HS-27A (cell line): ENCODE data around the gene CLIC4.
"Not testable (repeated sequence)": the region's sequence is repeated elsewhere in the genome, so short reads cannot be mapped to it uniquely, and the experiment has no call there.

Experiments
- DNase-seq: peaks from one replicate; pipeline ENCODE4 v3.0.0-alpha.2; 2012; ENCODE audit warnings: low read depth, missing footprints

Gene CLIC4

DNA sequence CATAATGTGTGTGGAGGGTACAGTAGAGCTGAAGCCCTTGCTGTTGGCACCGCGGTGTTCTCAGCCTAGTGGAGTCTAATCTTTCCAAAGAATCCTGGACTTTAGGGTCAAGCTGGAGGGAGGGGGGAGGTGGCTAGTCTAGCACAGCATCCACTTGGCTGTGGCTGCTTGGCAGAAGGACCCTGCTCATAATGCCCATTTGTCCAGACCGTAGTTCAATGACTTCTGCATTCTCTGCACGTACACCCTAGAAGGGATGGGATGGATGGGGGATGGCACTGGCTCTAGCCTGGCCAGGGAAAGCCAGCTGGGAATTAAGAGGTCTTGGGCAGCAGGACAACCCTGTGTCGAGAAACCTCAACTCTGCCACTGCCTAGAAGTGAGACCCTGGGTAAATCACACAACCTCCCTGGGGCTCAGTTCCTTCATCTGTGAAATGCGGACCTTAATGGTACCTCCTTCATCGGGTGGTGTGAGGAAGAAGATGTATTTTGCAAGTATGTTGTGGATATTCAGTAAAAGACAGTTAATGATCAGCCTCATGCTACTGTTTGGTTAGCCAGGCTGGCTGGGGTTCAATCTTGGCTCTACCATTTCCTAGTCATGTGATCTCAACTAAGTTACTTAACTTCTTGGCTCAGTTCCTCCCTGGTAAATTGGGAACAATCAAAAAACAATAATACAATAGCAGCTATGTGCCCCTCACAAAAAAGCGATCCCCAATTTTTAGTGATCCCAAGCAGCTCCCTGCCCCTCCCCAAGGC is 27.2 kb upstream of the CLIC4 start:
- DNase-seq = no peak

DNA sequence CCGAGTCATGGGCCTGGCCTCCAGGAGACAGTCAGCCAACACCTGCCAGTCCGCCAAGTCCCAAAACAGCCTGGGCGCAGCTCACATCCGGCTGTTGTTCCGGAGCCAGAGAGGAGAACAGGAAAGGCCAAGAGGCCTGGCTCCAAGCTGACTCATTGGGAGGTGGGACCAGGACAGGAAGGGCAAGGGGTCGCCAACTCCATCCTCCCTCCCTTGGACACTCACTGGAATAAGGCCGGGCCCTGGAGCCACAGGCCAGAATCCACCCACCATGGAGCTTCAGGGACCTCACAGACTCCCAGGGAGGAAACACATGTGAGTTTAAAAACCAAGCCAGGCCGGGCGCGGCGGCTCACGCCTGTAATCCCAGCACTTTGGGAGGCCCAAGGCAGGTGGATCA is 25.1 kb upstream of the CLIC4 start:
- DNase-seq = no peak

DNA sequence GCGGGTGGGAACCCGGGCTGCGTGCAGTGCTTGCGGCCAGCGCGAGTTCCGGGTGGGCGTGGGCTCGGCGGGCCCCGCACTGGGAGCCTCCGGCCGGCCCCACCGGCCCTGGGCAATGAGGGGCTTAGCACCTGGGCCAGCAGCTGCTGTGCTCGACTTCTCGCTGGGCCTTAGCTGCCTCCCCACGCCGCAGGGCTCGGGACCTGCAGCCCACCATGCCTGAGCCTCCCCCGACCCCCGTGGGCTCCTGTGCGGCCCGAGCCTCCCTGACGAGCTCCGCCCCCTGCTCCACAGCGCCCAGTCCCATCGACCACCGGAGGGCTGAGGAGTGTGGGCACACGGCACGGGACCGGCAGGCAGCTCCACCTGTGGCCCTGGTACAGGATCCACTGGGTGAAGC is 23.7 kb upstream of the CLIC4 start:
- DNase-seq = no peak

DNA sequence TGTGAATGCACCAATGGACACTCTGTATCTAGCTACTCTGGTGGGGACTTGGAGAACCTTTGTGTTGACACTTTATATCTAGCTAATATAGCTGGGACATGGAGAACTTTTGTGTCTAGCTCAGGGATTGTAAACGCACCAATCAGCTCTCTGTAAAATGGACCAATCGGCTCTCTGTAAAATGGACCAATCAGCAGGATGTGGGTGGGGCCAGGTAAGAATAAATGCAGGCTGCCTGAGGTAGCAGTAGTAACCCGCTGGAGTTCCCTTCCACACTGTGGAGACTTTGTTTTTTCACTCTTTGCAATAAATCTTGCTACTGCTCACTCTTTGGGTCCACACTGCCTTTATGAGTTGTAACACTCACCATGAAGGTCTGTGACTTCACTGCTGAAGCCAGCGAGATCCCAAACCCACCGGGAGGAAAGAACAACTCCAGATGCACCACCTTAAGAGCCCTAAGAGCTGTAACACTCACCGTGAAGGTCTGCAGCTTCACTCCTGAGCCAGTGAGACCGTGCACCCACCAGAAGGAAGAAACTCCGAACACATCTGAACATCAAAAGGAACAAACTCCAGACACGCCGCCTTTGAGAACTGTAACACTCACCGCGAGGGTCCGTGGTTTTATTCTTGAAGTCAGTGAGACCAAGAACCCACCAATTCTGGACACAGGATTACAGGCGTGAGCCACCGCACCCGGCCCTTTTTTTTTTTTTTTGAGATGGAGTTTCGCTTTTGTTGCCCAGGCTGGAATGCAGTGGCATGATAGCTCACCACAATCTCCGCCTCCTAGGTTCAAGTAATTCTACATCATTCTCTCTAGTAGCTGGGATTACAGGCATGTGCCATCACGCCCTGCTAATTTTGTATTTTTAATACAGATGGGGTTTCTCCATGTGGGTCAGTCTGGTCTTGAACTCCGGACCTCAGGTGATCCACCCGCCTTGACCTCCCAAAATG is 22.9 kb upstream of the CLIC4 start:
- not testable (repeated sequence) for DNase-seq

DNA sequence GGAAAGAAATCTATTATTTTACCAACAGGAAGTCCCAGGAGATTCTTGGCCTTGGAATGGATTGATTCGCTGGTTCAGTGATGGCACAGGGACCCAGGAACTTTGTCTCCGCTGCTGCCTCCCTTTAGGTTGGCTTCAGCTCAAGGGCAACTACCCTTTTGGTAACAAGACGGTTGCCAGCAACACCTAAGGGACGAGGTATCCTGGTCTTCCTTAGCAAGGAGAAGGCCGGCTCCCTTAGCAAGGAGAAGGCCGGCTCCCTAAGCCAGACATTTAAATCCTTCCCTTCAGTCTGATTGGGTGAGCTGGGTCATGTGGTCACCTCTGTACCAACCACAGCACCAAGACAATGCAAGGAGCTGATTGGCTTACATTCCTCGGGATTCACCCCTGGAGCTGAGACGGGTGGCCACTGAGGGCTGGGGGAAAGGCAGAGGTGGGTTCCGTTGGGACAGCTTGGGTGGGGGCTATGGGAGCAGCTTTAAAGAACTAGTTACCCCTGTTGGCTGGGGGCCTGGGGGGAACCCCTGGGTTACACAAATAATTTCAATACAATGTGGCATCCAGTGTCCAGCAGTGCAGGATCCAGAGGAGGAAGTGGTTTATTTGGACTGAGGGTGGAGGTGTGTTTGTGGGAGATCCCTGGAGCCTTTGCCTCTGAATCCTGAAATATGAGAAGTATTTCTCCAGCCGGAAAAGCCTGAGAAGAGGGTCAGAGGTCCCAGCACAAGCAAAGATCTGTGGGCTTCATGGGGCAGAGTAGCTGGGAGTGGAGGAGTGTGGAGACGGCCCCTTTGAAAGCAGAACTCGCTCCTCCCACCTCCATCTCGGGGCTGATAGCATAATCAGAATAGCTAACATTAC is 20.7 kb upstream of the CLIC4 start:
- peak; percentile 96 for DNase-seq

DNA sequence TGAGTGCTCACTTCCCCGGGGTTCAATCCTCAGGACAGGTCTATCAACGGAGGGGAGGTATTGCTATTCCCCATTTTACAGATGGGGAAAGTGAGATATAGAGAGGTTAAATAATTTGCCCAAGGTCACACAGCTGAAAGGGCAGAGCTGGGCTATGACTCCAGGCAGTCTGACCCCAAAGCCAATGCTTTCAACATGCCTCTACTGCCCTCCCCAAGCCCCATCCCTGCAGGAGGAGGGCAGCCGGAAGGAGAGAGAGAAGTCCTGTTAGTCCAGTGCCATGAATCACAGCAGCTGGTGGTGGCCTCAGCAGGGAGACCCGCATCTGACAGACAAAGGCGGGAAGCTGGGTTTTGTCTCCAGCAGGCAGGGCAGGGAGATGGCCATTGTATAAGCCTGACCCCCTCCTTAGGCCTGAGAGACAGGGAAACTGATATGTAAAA is 20.0 kb upstream of the CLIC4 start:
- DNase-seq = no peak

DNA sequence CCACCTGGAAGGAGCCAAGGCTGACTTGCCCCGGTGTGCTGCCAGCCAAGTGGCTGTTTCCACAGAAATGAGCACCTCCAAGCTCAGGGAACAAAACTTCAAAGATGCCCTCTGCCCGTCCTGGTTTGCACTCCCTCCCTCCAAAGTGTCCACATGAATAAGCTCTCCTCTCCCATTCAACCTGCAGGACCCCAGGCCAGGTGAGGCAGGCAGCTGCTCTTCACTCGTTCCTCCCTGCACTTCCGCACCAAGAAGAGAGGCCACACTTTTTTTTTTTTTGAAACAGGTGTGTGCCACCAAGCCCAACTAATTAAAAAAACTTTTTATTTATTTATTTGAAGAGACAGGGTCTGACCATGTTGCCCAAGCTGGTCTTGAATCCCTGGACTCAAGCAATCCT is 18.5 kb upstream of the CLIC4 start:
- no peak for DNase-seq

DNA sequence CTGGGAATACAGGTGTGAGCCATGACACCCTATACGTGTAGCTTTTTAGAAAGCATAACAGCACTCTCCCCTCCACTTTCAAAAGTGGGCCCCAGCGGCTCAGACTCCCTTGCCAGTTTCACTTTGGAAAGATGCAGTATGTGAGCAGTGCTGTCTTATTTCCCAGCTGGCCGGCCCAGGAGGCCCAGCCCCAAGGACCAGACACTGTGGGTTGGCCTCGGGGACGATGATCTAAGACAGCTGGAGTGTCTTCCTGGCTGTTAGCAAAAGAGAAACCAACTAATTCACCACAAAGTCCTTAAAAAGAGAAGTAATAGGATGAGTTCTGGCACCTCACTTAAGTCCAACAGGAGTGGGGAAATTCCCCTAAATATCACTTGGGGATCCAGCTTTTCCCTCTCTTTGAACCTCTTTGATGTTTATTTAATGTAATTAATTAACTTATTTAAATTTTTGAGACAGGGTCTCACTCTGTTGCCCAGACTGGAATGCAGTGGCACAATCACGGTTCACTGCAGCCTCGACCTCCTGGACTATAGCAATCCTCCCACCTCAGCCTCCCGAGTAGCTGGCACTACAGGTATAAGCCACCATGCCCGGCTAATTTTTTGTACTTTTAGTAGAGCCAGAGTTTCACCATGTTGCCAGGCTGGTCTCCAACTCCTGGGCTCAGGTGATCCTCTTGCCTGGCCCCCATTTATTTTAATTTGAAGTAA is 17.6 kb upstream of the CLIC4 start:
- no peak for DNase-seq

DNA sequence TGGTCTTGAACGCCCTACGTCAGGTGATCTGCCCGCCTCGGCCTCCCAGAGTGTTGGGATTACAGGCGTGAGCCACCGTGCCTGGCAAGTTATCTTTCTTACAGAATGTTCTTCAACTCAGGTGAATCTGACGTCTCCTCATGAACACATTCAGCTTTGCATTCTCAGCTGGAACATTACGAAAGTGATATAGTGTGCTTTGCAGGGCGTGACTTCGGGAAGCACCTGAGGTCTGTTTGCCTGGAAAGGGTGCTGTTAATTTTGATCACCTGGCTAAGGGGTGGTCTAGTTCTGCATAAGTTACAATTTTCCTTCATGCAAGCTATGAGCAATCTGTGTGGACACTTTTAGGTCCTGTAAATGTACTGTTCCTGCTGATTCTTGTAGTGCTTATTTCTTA is 16.3 kb upstream of the CLIC4 start:
- no peak for DNase-seq

DNA sequence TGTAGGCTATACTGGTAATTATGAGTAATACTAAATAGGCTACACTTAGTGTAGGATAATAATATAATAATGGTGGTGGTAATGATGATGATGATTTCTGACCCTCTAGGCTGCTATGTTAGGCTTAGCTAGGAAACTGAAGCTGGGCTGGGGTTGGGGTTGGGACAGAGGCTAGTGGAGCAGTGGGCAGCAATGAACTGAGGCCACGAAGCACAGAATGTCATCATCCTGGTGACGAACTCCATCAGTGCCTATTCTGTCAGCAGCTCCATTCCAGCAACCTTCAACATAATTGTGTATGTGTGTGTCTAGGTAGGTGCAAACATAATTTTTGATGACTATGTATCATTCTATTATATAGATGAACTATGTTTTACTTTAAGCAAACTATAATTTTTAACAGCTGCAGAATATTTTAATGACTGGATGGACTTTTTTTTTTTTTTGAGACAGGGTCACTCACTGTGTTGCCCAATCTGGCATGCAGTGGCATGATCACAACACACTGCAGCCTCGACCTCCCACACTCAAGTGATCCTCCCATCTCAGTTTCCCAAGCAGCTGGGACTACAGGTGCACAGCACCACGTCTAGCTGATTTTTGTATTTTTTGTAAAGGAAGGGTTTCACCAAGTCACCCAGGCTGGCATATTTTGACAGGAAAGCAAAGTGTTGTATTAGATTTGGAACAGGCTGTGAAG is 12.9 kb upstream of the CLIC4 start:
- no peak for DNase-seq

DNA sequence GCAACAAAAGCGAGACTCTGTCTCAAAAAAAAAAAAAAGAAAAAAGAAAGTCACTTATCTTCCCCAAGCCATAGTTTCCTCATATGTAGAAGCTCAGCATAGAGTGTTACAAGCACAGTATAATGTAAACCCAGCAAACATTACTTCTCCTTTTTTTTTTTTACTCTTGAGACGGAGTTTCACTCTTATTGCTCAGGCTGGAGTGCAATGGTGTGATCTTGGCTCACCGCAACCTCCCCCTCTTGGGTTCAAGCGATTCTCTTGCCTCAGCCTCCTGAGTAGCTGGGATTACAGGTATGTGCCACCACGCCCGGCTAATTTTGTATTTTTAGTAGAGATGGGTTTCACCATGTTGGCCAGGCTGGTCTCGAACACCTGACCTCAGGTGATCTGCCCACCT is 11.9 kb upstream of the CLIC4 start:
- DNase-seq = not testable (repeated sequence)

DNA sequence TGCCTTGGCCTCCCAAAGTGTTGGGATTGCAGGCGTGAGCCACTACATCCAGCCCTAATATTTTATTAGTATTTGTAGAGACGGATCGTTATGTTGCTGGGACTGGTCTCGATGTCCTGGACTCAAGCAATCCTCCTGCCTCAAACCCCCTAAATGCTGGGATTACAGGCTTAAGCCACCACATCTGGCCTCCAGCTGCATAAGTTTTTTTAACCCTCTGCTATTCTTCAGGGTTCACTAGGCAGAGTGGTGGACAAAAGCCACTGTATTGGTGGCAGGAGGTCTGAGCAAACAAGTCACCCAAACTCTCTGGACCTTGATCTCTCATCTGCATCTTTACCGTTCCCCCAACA is 10.1 kb upstream of the CLIC4 start:
- no peak for DNase-seq

DNA sequence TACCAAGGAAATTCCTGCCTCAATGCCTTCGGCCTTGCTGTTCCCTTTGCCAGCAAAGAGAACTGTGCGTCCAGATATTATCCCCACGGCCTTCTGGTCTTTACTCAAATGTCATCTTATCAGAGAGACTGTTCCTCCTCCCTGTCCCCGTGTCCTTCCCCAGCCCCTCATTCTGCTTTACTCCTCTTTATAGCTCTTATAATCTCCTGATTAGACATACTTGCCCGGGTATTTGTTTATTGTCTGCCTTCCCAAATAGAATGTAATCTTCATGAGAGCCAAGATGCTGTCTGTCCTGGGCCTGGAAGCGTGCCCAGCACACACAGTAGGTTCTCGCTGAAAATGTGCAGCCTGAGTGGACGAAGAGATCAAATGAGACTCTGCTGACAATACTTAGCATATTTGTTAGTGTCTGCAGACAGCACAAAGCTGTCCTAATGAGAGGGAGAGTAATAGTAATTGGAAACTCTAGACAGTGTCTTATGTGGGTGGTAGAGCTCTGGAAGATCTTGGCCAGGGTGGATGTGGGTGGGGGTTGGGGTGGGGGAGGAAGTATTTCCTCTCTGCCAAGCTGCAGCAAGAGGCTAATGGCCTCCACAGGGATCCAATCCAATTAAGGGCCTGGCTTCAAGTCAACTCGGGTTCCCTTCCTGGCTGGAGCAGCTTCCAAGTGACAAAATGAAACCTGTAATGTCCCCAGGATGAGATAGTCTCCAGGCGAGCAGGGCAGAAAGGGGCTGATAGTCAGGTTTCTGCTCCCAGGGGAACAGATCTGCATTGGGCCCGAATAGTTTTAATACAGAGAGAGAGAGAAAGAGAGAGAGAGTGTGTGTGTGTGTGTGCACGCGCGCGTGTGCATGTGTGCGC is 9.5 kb upstream of the CLIC4 start:
- no peak for DNase-seq

DNA sequence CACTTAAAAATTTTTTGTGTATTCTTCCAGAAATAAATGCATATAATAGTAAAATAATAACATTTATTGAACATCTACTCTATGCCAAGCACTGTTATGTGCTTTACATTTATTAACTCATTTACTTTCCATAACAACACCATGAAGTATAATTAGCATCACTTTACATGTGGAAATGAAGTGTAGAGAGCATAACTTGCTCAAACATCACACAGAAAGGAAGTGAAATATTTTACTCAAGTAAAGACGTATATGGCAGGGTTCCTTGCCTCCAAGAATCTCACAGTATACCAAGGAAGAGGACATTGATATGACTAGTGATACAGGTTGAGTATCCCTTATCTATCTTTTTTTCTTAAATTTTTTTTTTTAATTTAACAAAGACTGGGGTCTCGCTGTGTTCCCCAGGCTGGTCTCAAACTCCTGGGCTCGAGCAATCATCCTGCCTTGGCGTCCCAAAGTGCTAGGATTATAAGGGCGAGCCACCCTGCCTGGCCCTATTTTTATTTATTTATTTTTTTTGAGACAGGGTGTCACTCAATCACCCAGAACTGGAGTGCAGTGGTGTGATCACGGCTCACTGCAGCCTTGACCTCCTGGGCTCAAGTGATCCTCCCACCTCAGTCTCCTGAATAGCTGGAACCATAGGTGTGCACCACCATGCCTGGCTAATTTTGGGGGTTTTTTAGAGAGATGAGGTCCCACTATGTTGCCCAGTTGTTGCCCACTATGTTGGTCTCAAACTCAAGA is 7.7 kb upstream of the CLIC4 start:
- no peak for DNase-seq

DNA sequence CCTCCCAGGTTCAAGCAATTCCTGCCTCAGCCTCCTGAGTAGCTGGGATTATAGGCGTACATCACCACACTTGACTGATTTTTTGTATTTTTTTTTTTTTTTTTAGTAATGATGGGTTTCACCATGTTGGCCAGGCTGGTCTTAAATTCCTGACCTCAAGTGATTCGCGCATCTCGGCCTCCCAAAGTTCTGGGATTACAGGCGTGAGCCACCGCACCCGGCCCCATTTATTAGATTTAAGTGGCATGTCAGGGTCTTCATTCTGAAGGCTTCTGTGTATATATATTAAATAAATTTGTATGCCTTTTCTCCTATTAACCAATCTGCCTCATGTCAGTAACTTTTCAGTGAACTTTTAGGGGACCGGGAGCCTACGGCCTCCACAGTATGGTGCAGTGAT is 6.0 kb upstream of the CLIC4 start:
- DNase-seq = no peak

DNA sequence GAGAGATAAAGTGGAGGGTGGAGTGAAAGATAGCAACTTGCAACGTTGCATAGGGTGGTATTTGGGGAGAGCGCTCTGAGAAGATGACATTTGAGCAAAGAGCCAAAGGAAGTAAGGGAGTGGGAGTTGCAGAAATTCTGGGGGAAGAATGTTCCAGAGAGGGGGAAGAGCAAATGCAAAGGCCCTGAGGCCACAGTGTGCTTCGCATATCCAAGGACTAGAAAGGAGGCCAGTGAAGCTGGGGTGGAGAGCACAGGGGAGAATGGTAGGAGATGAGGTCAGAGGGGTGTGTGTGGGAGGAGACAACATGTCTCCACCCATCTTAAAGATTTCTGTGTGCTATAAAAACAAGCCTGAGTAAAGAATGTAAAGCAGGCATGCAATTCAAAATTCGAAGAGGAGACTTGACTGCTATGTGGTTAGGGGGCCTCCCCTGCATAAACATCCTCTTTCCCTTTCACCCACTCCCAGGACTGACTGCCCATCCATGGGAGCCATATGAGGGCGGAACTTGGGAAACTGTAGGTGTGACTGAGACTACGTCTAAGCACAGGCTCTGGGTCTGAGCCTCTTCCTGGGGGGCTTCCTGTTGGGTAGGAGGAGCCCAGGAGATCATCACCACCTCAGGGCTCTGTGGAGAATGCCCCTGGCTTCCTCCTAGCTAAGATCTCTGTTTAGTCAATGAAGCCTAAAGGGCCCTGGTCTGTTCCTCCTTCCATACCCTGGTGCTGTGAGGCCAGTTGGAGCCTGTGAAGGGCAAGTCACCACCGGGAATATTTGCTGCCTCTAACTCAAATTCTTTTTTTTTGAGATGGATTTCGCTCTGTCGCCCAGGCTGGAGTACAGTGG is 2.9 kb upstream of the CLIC4 start:
- DNase-seq = peak; percentile 63

DNA sequence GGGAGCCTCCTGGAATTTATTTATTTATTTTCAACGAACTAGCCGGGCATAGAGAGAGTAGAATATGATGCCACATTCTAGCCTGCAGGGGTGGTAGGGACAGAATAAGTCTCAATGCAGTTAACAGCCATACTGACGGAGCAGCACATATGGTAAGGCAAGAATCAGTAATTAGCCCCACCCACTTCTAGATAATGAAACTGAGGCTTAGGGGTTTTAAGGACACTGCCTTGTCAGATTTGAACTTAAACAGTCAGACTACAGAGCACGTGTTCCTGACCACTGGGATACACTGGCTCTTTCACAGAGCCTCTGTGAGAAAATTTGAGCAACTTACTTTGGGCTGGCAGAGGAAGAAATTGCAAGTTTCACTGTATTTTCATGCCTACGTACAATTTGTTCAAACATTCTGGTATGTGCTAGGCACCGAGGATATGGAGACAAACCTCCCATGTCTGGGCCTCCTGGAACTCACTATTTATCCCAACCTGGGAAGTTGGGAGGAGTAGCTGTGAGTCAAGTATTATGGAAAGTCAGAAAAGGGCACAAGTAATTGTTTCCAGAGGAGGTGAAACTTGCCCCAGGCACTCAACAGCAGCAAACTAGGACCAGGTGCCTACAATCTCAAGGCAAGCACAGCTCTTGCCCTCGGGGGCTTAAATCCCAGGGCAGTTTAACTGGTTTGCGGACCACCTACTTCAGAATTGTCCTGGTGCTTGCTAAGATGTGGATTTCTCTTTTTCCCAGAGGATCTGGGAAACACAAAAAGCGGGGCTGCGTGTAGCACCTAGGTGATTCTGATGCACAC is 1.6 kb upstream of the CLIC4 start:
- DNase-seq = no peak
